Central memory CD8-positive, alpha-beta T cell (primary cell): ENCODE measurements around the gene SLC18A3.

Experiments
- ATAC-seq: fragments of 150-1000 bp; cut with Tn5 transposase; replicated peaks from 2 replicates; pipeline ENCODE4 v1.10.0; 2022; ENCODE audit warnings: mild to moderate bottlenecking, moderate FRiP score, moderate number of reproducible peaks; ENCODE audit not compliant: poor library complexity, severe bottlenecking; ENCODE audit errors: extremely low read depth
- DNase-seq, 2 donors: peaks; one replicate each; pipeline ENCODE4 v3.0.0; 2021; ENCODE audit warnings: low spot score in 2 of 2
- H3K27ac Mint-ChIP-seq: one replicate; pipeline ENCODE4 v1.8.0; 2022; ENCODE audit warnings: low read depth, mild to moderate bottlenecking, moderate library complexity, mixed read lengths
- H3K27me3 Mint-ChIP-seq: one replicate; pipeline ENCODE4 v1.8.0; 2022; ENCODE audit warnings: mixed read lengths
- H3K36me3 Mint-ChIP-seq: one replicate; pipeline ENCODE4 v1.8.0; 2022; ENCODE audit warnings: mild to moderate bottlenecking, moderate library complexity, mixed read lengths; ENCODE audit not compliant: insufficient read depth
- H3K4me1 Mint-ChIP-seq: one replicate; pipeline ENCODE4 v1.8.0; 2022; ENCODE audit warnings: mixed read lengths
- H3K4me3 Mint-ChIP-seq: one replicate; pipeline ENCODE4 v1.8.0; 2022; ENCODE audit warnings: mild to moderate bottlenecking, moderate library complexity, mixed read lengths
- H3K9me3 Mint-ChIP-seq: one replicate; pipeline ENCODE4 v1.8.0; 2022; ENCODE audit warnings: mixed read lengths

The SLC18A3 gene

DNA sequence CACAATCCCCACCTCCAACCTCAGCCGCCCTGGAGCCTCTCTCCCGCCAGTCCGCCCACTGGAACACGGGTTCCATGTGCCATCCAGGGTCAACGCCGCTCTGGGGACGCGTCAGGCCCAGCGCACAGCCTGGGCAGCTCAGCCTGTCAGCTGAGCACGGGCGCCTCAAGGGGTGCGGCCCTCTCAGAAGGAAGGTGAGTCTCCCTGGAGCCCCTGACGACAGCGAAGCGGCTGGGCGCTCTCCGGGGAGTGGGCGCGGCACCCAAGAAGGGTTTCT lies 1.2 kb upstream of the SLC18A3 start:
- Mint-ChIP-seq H3K9me3 (peaks cover 13% of the 10 kb centered on the region), H3K27ac (no peak overlapping the region), H3K4me3 (no peak overlapping the region), H3K4me1 (peaks cover 25% of the 10 kb centered on the region), H3K36me3 (peaks cover 2% of the 10 kb centered on the region), H3K27me3 (peaks cover 85% of the 10 kb centered on the region)
- ATAC-seq (no peak), DNase-seq (no peak)

- no peak for DNase-seq
- peaks cover 85% of the 10 kb centered on the region for H3K27me3 Mint-ChIP-seq
- peaks cover 26% of the 10 kb centered on the region for H3K4me1 Mint-ChIP-seq
- H3K27ac Mint-ChIP-seq = no peak overlapping the region
- H3K36me3 Mint-ChIP-seq = peaks cover 2% of the 10 kb centered on the region
- H3K9me3 Mint-ChIP-seq = peaks cover 13% of the 10 kb centered on the region
- no peak overlapping the region for H3K4me3 Mint-ChIP-seq
- ATAC-seq = no peak
These were observed 612 bp upstream of the SLC18A3 start for GRCh38 chr10:49609283-49610113.

DNA sequence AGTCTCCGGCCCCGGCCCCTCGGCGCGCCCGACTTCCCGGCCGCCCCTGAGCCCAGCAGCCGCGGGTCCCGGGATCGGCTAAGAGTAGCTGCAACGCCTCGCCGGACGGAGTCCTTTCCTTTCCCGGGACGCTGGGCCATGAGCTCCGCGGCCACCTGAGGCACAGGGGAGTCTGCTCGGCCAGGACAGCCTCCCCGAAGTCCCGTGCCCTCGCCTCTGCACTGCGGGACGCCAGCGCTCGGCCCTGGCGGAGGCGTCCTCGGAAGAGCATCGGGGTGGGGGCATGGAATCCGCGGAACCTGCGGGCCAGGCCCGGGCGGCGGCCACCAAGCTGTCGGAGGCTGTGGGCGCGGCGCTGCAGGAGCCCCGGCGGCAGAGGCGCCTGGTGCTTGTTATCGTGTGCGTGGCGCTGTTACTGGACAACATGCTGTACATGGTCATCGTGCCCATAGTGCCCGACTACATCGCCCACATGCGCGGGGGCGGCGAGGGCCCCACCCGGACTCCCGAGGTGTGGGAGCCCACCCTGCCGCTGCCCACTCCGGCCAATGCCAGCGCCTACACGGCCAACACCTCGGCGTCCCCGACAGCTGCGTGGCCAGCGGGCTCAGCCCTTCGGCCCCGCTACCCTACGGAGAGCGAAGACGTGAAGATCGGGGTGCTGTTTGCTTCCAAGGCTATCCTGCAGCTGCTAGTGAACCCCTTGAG lies 502 bp downstream of the SLC18A3 start:
- H3K4me1 Mint-ChIP-seq = peaks cover 26% of the 10 kb centered on the region
- peaks cover 1% of the 10 kb centered on the region for H3K36me3 Mint-ChIP-seq
- no peak overlapping the region for H3K4me3 Mint-ChIP-seq
- ATAC-seq = no peak
- no peak for DNase-seq
- peaks cover 85% of the 10 kb centered on the region for H3K27me3 Mint-ChIP-seq
- H3K9me3 Mint-ChIP-seq = peaks cover 13% of the 10 kb centered on the region
- no peak overlapping the region for H3K27ac Mint-ChIP-seq

DNA sequence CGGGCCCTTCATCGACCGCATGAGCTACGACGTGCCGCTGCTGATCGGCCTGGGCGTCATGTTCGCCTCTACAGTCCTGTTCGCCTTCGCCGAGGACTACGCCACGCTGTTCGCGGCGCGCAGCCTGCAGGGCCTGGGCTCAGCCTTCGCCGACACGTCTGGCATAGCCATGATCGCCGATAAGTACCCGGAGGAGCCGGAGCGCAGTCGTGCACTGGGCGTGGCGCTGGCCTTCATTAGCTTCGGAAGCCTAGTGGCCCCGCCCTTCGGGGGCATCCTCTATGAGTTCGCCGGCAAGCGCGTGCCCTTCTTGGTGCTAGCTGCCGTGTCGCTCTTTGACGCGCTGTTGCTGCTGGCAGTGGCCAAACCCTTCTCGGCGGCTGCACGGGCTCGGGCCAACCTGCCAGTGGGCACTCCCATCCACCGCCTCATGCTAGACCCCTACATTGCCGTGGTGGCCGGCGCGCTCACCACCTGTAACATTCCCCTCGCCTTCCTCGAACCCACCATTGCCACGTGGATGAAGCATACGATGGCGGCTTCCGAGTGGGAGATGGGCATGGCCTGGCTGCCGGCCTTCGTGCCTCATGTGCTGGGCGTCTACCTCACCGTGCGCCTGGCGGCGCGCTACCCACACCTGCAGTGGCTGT lies 1.2 kb downstream of the SLC18A3 start:
- no peak overlapping the region for H3K27ac Mint-ChIP-seq
- peaks cover 26% of the 10 kb centered on the region for H3K4me1 Mint-ChIP-seq
- no peak overlapping the region for H3K4me3 Mint-ChIP-seq
- H3K9me3 Mint-ChIP-seq = peaks cover 13% of the 10 kb centered on the region
- H3K36me3 Mint-ChIP-seq = no peaks in the 10 kb centered on the region
- peaks cover 85% of the 10 kb centered on the region for H3K27me3 Mint-ChIP-seq
- no peak for ATAC-seq
- DNase-seq = no peak

DNA sequence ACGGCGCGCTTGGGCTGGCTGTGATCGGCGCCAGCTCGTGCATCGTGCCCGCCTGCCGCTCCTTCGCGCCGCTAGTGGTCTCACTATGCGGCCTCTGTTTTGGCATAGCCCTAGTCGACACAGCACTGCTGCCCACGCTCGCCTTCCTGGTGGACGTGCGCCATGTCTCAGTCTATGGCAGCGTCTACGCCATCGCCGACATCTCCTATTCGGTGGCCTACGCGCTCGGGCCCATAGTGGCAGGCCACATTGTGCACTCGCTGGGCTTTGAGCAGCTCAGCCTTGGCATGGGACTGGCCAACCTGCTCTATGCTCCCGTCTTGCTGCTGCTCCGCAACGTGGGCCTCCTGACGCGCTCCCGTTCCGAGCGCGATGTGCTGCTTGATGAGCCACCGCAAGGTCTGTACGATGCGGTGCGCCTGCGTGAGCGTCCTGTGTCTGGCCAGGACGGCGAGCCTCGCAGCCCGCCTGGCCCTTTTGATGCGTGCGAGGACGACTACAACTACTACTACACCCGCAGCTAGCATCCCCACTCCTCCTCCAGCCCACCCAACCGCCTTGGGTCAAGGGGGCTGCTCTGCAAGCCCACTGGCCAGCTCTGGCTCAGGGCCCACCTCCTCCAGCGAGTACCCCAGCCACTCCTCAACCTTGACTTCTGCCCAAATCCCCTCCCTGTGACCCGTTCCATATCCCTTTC lies 1.9 kb downstream of the SLC18A3 start:
- ATAC-seq (no peak), DNase-seq (no peak)
- Mint-ChIP-seq H3K27me3 (peaks cover 85% of the 10 kb centered on the region), H3K36me3 (no peaks in the 10 kb centered on the region), H3K4me3 (no peak overlapping the region), H3K27ac (no peak overlapping the region), H3K9me3 (peaks cover 9% of the 10 kb centered on the region), H3K4me1 (peaks cover 22% of the 10 kb centered on the region)

GRCh38 chr10:49612513-49613164 lies 2.5 kb downstream of the SLC18A3 start:
- H3K27me3 Mint-ChIP-seq = peaks cover 85% of the 10 kb centered on the region
- H3K9me3 Mint-ChIP-seq = peaks cover 6% of the 10 kb centered on the region
- peaks cover 17% of the 10 kb centered on the region for H3K4me1 Mint-ChIP-seq
- no peak overlapping the region for H3K27ac Mint-ChIP-seq
- H3K36me3 Mint-ChIP-seq = no peaks in the 10 kb centered on the region
- ATAC-seq (no peak), DNase-seq (no peak)
- no peak overlapping the region for H3K4me3 Mint-ChIP-seq

DNA sequence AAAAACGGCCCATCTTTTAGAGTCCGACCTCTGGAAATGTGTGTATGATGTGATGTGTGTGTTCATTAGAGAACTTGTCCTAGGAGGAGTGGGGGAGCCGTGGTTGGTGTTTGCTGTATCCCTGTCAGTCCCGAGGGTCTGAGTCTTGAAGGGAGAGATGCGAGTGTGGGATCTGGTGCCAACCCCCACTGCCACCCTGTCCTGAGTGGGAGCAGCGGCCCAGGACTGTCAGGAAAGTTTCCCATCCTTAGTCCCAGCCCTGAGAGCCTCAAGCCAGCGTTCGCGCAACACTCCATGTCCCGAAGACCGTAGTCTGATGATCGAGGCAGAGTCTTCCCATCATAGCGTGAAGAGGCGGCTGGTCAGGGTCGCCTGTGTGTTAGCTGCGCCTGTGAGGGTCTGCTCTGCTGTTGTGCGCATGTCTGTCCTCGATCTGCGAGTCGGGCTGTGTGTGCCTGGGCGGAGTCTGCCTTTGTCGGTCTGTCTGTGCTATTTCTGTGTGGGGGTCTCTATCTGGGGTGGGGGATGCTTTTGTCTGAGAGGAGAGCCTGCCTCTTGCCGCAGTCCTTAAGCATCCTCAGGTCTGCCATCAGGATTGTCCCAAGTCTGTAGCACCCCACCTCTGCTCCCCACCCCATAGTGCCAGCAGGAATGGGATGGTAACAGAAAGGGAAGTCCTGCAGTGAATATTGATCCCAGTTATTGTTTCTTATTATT lies 3.2 kb downstream of the SLC18A3 start:
- H3K27me3 Mint-ChIP-seq = peaks cover 85% of the 10 kb centered on the region
- H3K27ac Mint-ChIP-seq = no peak overlapping the region
- H3K4me3 Mint-ChIP-seq = no peak overlapping the region
- ATAC-seq (no peak), DNase-seq (no peak)
- H3K36me3 Mint-ChIP-seq = no peaks in the 10 kb centered on the region
- peaks cover 17% of the 10 kb centered on the region for H3K4me1 Mint-ChIP-seq
- H3K9me3 Mint-ChIP-seq = peaks cover 6% of the 10 kb centered on the region

DNA sequence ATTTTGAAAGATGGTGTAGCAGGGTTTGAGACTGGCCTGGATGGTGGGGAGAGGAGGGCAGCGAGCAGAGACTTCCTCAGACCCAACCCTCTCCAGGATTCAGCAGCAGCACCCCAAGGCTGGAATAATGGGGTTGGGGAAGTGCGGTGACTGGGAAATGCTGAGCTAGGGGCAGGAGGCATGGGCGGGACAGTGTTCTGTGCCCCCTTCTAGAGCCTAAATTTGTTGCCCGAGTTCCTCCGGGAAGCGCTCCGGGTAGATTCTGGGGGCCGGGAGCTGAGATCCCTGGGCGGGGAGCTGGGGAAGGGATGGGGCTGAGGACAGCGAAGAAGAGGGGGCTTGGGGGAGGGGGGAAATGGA lies 3.8 kb downstream of the SLC18A3 start, which contains the start of gene CHAT:
CHAT (plus strand) TSS at position 156 of the 360 bp plus-strand sequence; CDS start at position 309, 153 bp downstream.
- Mint-ChIP-seq H3K4me3 (no peak within 1 kb of the TSS), H3K36me3 (no peaks in the 10 kb centered on the region), H3K27me3 (peaks cover 85% of the 10 kb centered on the region), H3K9me3 (peaks cover 6% of the 10 kb centered on the region), H3K4me1 (peaks cover 17% of the 10 kb centered on the region), H3K27ac (no peak within 1 kb of the TSS)
- no peak for DNase-seq
- no peak for ATAC-seq

- no peak overlapping the region for H3K27ac Mint-ChIP-seq
- no peak overlapping the region for H3K4me3 Mint-ChIP-seq
- ATAC-seq = no peak
- peaks cover 86% of the 10 kb centered on the region for H3K27me3 Mint-ChIP-seq
- no peaks in the 10 kb centered on the region for H3K36me3 Mint-ChIP-seq
- peaks cover 6% of the 10 kb centered on the region for H3K9me3 Mint-ChIP-seq
- DNase-seq = no peak
- H3K4me1 Mint-ChIP-seq = peaks cover 17% of the 10 kb centered on the region
These were observed 4.4 kb downstream of the SLC18A3 start for GRCh38 chr10:49614242-49615198.

GRCh38 chr10:49615213-49615612 lies 5.1 kb downstream of the SLC18A3 start:
- H3K4me1 Mint-ChIP-seq = peaks cover 17% of the 10 kb centered on the region
- no peak for ATAC-seq
- peaks cover 6% of the 10 kb centered on the region for H3K9me3 Mint-ChIP-seq
- DNase-seq = no peak
- H3K4me3 Mint-ChIP-seq = no peak overlapping the region
- peaks cover 93% of the 10 kb centered on the region for H3K27me3 Mint-ChIP-seq
- no peaks in the 10 kb centered on the region for H3K36me3 Mint-ChIP-seq
- no peak overlapping the region for H3K27ac Mint-ChIP-seq

DNA sequence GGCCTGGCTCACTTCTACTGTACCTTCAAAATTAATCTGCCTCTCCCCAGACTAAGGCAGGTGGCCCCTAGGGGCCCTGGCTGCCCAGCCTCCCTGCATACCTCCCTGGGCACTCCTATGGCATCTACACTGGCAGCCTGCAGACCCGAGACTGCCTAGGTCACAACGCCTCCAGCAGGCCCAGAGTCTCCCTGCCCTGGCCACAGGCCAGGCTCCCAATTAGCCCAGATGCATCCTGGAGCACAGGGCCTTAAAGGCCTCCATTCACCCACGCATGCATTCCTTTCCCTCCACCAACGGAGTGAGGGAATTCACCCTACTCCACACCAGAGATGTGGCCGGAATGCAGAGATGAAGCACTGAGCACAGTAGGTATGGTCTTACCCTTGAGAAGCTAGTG lies 5.6 kb downstream of the SLC18A3 start:
- peaks cover 17% of the 10 kb centered on the region for H3K4me1 Mint-ChIP-seq
- H3K4me3 Mint-ChIP-seq = no peak overlapping the region
- no peaks in the 10 kb centered on the region for H3K36me3 Mint-ChIP-seq
- no peak for ATAC-seq
- peaks cover 95% of the 10 kb centered on the region for H3K27me3 Mint-ChIP-seq
- H3K9me3 Mint-ChIP-seq = peaks cover 6% of the 10 kb centered on the region
- DNase-seq = no peak
- H3K27ac Mint-ChIP-seq = no peak overlapping the region
